CD8-positive, alpha-beta memory T cell (primary cell): ENCODE measurements around the gene CD52. TPM values are rescaled to one million over a fixed set of nuclear protein-coding genes. Genes with fewer than 3 reads are reported as not detected.
A peak's percentile ranks its signal among the peaks of the same experiment; 100 is the strongest.
"Not testable (repeated sequence)": the region's sequence is repeated elsewhere in the genome, so short reads cannot be mapped to it uniquely, and the experiment has no call there.

ENCODE experiments used
- CTCF ChIA-PET: fragments of 350-600 bp; sonication (Branson Sonifier 250); formaldehyde crosslinking; loops from one replicate; lab custom pipeline; 2021; ENCODE audit warnings: antibody characterized with exemption; lab: Charles Lee
- POLR2A ChIA-PET: fragments of 350-600 bp; sonication (Branson Sonifier 250); formaldehyde crosslinking; loops from one replicate; lab custom pipeline; 2021; ENCODE audit warnings: antibody characterized with exemption; lab: Charles Lee
- DNase-seq, 5 donors: peaks; one replicate each; pipeline versions ENCODE4 v3.0.0 to v3.0.0-alpha.2; 2020 to 2022; ENCODE audit warnings: mixed read lengths in 1 of 5
- H3K27ac ChIP-seq: one replicate; pipeline ENCODE4 v1.7.0; 2013; ENCODE audit warnings: low read depth, mild to moderate bottlenecking, low read length, moderate library complexity
- H3K27me3 ChIP-seq: 2 replicates; pipeline ENCODE4 v1.7.0; 2013; ENCODE audit warnings: low read length, mild to moderate bottlenecking; ENCODE audit not compliant: insufficient read depth, poor library complexity, severe bottlenecking
- H3K36me3 ChIP-seq: 2 replicates; pipeline ENCODE4 v1.7.0; 2013; ENCODE audit warnings: mild to moderate bottlenecking, low read length, moderate library complexity; ENCODE audit not compliant: insufficient read depth
- H3K4me1 ChIP-seq: 2 replicates; pipeline ENCODE4 v1.7.0; 2013; ENCODE audit warnings: mild to moderate bottlenecking, low read length, moderate library complexity; ENCODE audit not compliant: insufficient read depth
- H3K4me3 ChIP-seq: 2 replicates; pipeline ENCODE4 v1.7.0; 2013; ENCODE audit warnings: mild to moderate bottlenecking, low read length
- H3K9me3 ChIP-seq: 2 replicates; pipeline ENCODE4 v1.7.0; 2013; ENCODE audit warnings: mild to moderate bottlenecking, low read length
- H3K27ac Mint-ChIP-seq, 8 donors: one replicate each; pipeline ENCODE4 v1.8.0; 2020 to 2021; ENCODE audit warnings: mixed read lengths in 8 of 8, mild to moderate bottlenecking in 6 of 8, inconsistent platforms in 3 of 8, moderate library complexity in 3 of 8
- H3K27me3 Mint-ChIP-seq, 2 donors: one replicate each; pipeline ENCODE4 v1.8.0; 2020 to 2021; ENCODE audit warnings: mixed read lengths in 2 of 2, mild to moderate bottlenecking in 1 of 2, moderate library complexity in 1 of 2
- H3K36me3 Mint-ChIP-seq, 3 donors: one replicate each; pipeline ENCODE4 v1.8.0; 2020 to 2021; ENCODE audit warnings: mixed read lengths in 3 of 3, inconsistent platforms in 1 of 3, mild to moderate bottlenecking in 1 of 3
- H3K4me1 Mint-ChIP-seq, 3 donors: one replicate each; pipeline ENCODE4 v1.8.0; 2020 to 2021; ENCODE audit warnings: mixed read lengths in 3 of 3, inconsistent platforms in 1 of 3, mild to moderate bottlenecking in 1 of 3
- H3K4me3 Mint-ChIP-seq, 7 donors: one replicate each; pipeline ENCODE4 v1.8.0; 2020 to 2021; ENCODE audit warnings: mixed read lengths in 7 of 7, mild to moderate bottlenecking in 6 of 7, moderate library complexity in 4 of 7, inconsistent platforms in 2 of 7
- H3K9me3 Mint-ChIP-seq, 5 donors: one replicate each; pipeline ENCODE4 v1.8.0; 2020 to 2022; ENCODE audit warnings: mixed read lengths in 5 of 5, mild to moderate bottlenecking in 3 of 5, moderate library complexity in 2 of 5, inconsistent platforms in 1 of 5
- polyA plus RNA-seq: library from polyadenylated mRNA; unstranded; fragments of 300-500 nt; fragmentation: Illumina TruSeq; gene quantifications from one replicate; pipeline ENCODE4 v1.2.3, GENCODE V29; 2021
- total RNA-seq, 2 experiments: library from RNA; stranded (reverse); gene quantifications; one replicate each; pipeline ENCODE4 v1.2.3, GENCODE V29; 2021

CD52 gene
- total and polyA plus RNA-seq, 3 experiments from 2014 or later = 355 to 7,622 (median 388) TPM

DNA sequence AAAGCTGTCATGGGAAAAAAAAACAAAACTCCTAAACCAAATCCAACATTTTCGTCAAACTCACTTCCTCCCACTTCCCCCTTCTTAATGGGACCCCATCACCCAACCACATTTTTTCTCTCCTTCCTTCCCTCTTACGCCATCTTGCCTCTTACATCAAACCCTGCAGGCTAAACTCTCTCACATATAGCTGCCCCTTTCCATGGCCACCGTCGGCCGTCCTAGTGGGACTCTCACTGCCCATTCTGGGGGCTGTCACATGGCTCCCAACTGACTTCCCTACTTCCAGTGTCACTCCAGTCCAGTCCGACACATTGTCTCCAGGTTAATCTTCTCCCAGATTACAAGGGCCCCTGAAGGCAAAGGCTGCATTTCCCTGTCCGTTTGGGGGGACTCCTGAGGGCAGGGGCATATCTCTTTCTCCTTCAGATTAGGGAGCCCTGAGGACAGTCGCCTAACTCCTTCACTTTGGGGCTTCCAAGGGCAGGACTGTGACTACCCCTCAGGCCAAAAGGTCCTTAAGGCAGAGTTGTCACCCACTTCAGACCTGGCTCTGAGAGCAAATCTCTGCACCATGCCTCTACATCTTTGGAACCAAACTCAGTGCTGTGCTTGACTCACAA is 12.0 kb upstream of the CD52 start:
- H3K27ac ChIP-seq = peak overlapping the region; percentile 77
- no peaks in the 10 kb centered on the region for H3K36me3 ChIP-seq
- ChIA-PET POLR2A (interaction anchor here (0.8 to 1.0 kb wide), 2 partner anchors 13 to 17 kb away, joined by 3 to 4 read pairs; no protein-coding TSS in a partner anchor), CTCF (interaction anchor here (1.4 to 32.6 kb wide), 3 partner anchors 10 to 22 kb away, joined by 4 to 840 read pairs (median 51); partner anchors contain the start of genes CD52 and SH3BGRL3)
- Mint-ChIP-seq H3K4me3 (peak overlapping the region; percentile 86 to 99 (median 97)), H3K36me3 (peaks cover 0 to 4% (median 0%) of the 10 kb centered on the region in 3 donors), H3K27ac (peak overlapping the region; percentile 85 to 99 (median 98)), H3K9me3 (no peaks in the 10 kb centered on the region), H3K4me1 (peaks cover 26 to 29% (median 29%) of the 10 kb centered on the region in 3 donors), H3K27me3 (no peaks in the 10 kb centered on the region)
- H3K4me3 ChIP-seq = peak overlapping the region; percentile 86
- DNase-seq = no peak
- H3K9me3 ChIP-seq = no peaks in the 10 kb centered on the region
- no peaks in the 10 kb centered on the region for H3K27me3 ChIP-seq
- peaks cover 35% of the 10 kb centered on the region for H3K4me1 ChIP-seq

DNA sequence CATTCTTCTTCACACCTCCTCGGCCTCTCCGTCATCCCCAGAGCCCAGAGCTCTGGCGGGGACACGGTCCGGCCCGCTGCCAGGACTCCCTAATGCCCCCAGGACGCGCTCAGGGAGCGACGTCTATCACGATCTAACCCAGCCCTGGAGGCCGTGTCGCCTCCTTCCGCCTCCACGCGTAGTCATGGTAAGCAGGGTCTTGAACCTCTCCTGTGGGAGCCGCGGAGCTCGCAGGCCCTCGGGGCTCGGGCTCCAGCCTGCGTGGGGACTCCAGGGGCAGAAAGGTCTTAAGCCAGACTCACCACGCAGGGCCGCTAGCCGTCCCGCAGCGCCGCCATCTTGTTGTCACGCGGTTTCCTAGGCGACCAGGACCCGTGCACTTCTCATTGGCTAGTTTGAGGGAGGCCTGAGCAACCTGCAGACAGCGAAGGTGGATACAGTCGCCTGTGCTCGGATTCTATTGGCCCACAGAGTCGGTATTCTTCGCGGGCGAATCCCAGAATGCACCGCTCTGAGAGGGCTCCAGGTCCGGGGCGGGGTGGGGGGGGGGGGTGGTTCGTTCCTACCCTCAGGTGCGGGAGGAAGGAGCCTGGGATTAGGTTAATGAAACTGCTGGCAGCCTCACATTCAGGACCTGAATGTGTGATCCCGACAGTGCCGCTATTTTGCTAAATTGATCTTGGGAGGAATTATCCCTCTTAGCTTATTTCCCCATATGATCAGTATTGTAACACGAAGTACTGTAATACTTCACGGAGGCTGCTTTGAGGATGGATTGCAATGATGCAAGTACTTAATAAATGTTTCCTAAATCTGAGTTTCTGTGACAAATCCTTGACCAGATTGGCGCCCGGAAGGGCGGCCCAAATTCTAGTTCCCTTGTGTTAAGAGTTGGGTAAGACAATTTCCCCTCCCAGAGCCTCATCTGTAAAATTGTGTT is 11.2 kb upstream of the CD52 start, which contains the start of gene UBXN11:
Gene UBXN11, minus strand, starts transcription at position 347 of the 940 bp plus-strand sequence. CDS start 3,753 bp downstream, outside the sequence.
- peak within 1 kb of the TSS; percentile 86 to 99 (median 97) for H3K4me3 Mint-ChIP-seq
- peaks cover 26 to 29% (median 29%) of the 10 kb centered on the region in 3 donors for H3K4me1 Mint-ChIP-seq
- POLR2A ChIA-PET = interaction anchor here (0.6 to 2.7 kb wide), 5 partner anchors 12 to 102 kb away, joined by 3 to 28 read pairs (median 7); partner anchors contain the start of gene CD52
- peak; percentile 86 to 96 (median 92) for DNase-seq
- no peaks in the 10 kb centered on the region for H3K27me3 Mint-ChIP-seq
- peak within 1 kb of the TSS; percentile 85 to 99 (median 98) for H3K27ac Mint-ChIP-seq
- peaks cover 0 to 4% (median 0%) of the 10 kb centered on the region in 3 donors for H3K36me3 Mint-ChIP-seq
- CTCF ChIA-PET = interaction anchor here (1.2 to 32.6 kb wide), 4 partner anchors 9 to 73 kb away, joined by 4 to 840 read pairs (median 28); partner anchors contain the start of genes CD52, CEP85 and SH3BGRL3
- H3K4me1 ChIP-seq = peaks cover 35% of the 10 kb centered on the region
- no peaks in the 10 kb centered on the region for H3K27me3 ChIP-seq
- H3K36me3 ChIP-seq = no peaks in the 10 kb centered on the region
- peak within 1 kb of the TSS; percentile 77 for H3K27ac ChIP-seq
- no peaks in the 10 kb centered on the region for H3K9me3 Mint-ChIP-seq
- H3K9me3 ChIP-seq = no peaks in the 10 kb centered on the region
- peak within 1 kb of the TSS; percentile 86 for H3K4me3 ChIP-seq

DNA sequence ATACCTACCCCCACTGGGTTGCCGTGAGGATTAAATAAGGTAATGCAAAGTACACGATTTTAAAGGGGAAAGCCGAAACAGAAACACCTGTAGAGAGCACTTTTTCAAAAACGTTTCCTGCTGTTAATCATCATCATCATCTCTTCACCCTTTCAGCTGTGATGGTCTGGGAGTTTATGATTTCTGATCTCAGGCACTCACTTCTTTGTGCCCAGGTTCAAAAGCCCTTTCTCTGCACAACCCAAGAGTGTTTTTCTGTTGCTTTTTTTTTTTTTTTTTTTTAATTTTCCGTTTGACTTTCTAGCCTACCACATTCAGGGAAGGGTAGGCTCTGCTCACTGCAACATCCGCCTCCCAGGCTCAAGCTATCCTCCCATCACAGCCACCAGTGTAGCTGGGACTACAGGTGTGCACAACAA is 10.4 kb upstream of the CD52 start:
- DNase-seq = peak in 1 of 5 donors; percentile 66
- H3K4me3 Mint-ChIP-seq = peak overlapping the region; percentile 54 to 99 (median 95)
- H3K27ac ChIP-seq = peak overlapping the region; percentile 13
- H3K27ac Mint-ChIP-seq = peak overlapping the region; percentile 79 to 93 (median 85)
- POLR2A ChIA-PET = interaction anchor here (0.6 to 2.7 kb wide), 7 partner anchors 11 to 125 kb away, joined by 3 to 28 read pairs (median 6); partner anchors contain the start of genes CD52 and DHDDS
- H3K4me1 ChIP-seq = peaks cover 35% of the 10 kb centered on the region
- no peaks in the 10 kb centered on the region for H3K27me3 Mint-ChIP-seq
- no peaks in the 10 kb centered on the region for H3K9me3 ChIP-seq
- no peaks in the 10 kb centered on the region for H3K27me3 ChIP-seq
- H3K36me3 Mint-ChIP-seq = peaks cover 0 to 4% (median 0%) of the 10 kb centered on the region in 3 donors
- H3K9me3 Mint-ChIP-seq = no peaks in the 10 kb centered on the region
- CTCF ChIA-PET = interaction anchor here (0.8 to 32.6 kb wide), 6 partner anchors 8 to 74 kb away, joined by 3 to 840 read pairs (median 4); partner anchors contain the start of genes CD52, CEP85 and SH3BGRL3
- H3K4me3 ChIP-seq = peak overlapping the region; percentile 56
- peaks cover 30 to 34% (median 32%) of the 10 kb centered on the region in 3 donors for H3K4me1 Mint-ChIP-seq
- H3K36me3 ChIP-seq = no peaks in the 10 kb centered on the region

DNA sequence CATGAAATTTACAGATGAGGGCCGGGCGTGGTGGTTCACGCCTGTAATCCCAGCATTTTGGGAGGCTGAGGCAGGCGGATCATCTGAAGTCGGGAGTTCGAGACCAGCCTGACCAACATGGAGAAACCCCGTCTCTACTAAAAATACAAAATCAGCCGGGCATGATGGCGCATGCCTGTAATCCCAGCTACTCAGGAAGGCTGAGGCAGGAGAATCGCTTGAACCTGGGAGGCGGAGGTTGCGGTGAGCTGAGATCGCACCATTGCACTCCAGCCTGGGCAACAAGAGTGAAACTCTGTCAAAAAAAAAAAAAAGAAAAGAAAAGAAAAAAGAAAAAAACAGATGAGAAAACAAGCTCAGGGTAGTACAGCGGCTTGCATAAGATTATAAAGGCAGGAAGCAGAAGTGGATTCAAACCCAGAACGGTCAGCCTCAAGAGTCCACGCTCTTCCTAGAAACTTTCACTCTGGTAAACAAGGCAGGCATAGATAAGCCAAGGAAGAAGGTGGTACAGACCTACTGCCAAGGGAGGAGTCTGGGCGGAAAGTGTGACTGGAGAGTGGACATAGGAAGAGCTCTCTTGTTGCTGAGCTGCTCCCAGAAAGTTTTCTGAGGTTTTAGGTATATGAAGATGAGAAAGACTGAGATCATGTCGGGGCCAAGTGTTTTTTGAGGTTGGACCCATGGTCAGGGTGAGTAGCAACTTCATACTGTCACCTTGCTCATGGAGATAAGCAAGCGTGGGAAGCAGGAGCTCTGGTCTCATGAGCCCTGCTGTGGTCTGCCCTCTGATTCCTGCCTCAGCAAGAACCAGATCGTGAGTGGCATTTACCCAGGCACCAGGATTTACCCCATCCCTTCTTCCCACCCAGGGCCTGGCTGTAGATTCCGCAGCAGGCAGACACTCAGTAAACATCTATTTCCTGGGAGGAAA is 9.5 kb upstream of the CD52 start:
- peaks cover 35% of the 10 kb centered on the region for H3K4me1 ChIP-seq
- H3K36me3 ChIP-seq, H3K9me3 Mint-ChIP-seq, H3K9me3 ChIP-seq, DNase-seq, H3K27me3 ChIP-seq, H3K27me3 Mint-ChIP-seq, H3K36me3 Mint-ChIP-seq: not testable (repeated sequence)
- ChIA-PET POLR2A (interaction anchor here (0.6 to 2.7 kb wide), 4 partner anchors 10 to 124 kb away, joined by 3 to 28 read pairs (median 11); partner anchors contain the start of genes CD52 and DHDDS), CTCF (interaction anchor here (0.8 to 32.6 kb wide), 5 partner anchors 11 to 69 kb away, joined by 3 to 840 read pairs (median 4); partner anchors contain the start of genes CD52 and SH3BGRL3)
- peak overlapping the region; percentile 17 for H3K4me3 ChIP-seq
- H3K27ac ChIP-seq = peak overlapping the region; percentile 62
- peak overlapping the region; percentile 52 to 93 (median 84) for H3K27ac Mint-ChIP-seq
- H3K4me1 Mint-ChIP-seq = peaks cover 34 to 38% (median 36%) of the 10 kb centered on the region in 3 donors
- peak overlapping the region; percentile 16 to 97 (median 61) for H3K4me3 Mint-ChIP-seq

DNA sequence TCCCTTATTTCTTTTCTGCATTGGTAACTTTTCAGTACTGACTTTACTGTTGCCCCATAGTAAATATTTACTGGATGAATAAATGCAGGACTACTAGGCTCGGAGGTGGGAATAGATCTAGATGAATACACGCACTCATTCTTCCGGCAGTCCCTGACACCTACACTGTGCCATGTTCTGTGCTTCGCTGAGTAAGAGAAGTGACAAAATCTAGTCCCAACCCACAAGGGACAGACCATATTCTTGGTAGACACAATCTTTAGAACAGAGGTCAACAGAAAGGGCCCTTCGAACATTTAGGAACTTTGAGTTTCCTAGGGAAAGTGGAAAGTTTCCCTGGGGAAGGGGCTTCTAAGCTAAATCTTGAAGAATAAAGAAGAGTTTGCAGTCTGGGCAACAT is 3.3 kb upstream of the CD52 start:
- Histone ChIP-seq H3K27me3 (no peaks in the 10 kb centered on the region), H3K27ac (no peak overlapping the region), H3K9me3 (no peaks in the 10 kb centered on the region), H3K4me1 (peaks cover 42% of the 10 kb centered on the region), H3K36me3 (no peaks in the 10 kb centered on the region), H3K4me3 (no peak overlapping the region)
- Mint-ChIP-seq H3K36me3 (peaks cover 0 to 17% (median 6%) of the 10 kb centered on the region in 3 donors), H3K27me3 (peaks cover 0 to 2% of the 10 kb centered on the region in 2 donors), H3K4me1 (peaks cover 52 to 56% (median 55%) of the 10 kb centered on the region in 3 donors), H3K27ac (peak overlapping the region in 7 of 8 donors; percentile 39 to 95 (median 90)), H3K4me3 (peak overlapping the region; percentile 61 to 83 (median 76)), H3K9me3 (no peaks in the 10 kb centered on the region)
- CTCF ChIA-PET = interaction anchor here (0.8 to 32.6 kb wide), 9 partner anchors 8 to 172 kb away, joined by 3 to 840 read pairs (median 4); partner anchors contain the start of genes CEP85, SH3BGRL3 and UBXN11
- POLR2A ChIA-PET = interaction anchor here (10.4 kb wide), 1 partner anchor 27 kb away, joined by 287 read pairs; no protein-coding TSS in a partner anchor
- DNase-seq = no peak

DNA sequence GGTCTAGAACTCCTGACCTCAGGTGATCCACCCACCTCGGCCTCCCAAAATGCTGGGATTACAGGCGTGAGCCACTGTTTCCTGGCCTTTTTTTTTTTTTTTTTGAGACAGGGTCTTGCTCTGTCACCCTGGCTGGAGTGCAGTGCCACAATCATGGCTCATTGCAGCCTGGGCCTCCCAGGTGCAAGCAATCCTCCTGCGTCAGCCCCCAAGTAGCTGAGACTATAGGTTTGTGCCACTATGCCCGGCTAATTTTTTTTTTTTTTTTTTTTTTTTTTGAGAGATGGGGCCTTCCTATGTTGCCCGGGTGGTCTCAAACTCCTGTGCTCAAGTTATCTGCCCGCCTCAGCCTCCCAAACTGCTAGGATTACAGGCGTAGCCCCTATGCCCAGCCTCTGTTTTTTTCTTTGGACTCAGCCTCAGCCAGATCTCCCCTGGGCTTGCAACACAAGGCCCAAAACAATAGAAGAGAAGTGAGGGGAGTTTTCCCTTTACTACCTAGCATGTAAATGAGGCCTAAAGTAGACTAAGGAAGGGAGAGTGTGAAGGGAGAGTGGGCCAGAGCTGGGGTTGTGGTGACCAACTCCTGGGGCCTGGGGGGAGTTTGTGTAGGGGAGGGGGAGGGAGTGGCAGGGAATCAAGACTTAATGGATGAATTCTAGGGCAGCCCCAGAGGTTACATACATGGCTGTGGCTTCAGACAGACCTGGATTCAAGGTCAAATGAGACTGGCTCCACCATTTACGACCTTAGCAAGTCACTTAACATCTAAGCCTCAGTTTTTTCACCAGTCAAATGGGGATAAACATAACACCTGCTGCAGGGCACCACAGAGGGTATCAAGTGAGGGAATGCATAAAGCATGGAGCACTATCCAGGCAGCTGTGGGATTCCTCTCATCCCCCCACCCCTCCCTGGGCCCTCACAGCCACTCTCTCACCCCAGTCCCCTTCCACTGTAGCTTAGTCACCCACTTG is 1.6 kb upstream of the CD52 start:
- H3K27me3 Mint-ChIP-seq = peaks cover 0 to 2% of the 10 kb centered on the region in 2 donors
- Histone ChIP-seq H3K4me3 (no peak overlapping the region), H3K4me1 (peaks cover 54% of the 10 kb centered on the region), H3K9me3 (no peaks in the 10 kb centered on the region), H3K27ac (peak overlapping the region; percentile 52), H3K27me3 (no peaks in the 10 kb centered on the region), H3K36me3 (peaks cover 12% of the 10 kb centered on the region)
- H3K27ac Mint-ChIP-seq = peak overlapping the region; percentile 14 to 94 (median 71)
- H3K4me1 Mint-ChIP-seq = peaks cover 64 to 71% (median 67%) of the 10 kb centered on the region in 3 donors
- peak overlapping the region; percentile 46 to 97 (median 89) for H3K4me3 Mint-ChIP-seq
- ChIA-PET POLR2A (interaction anchor here (0.6 to 10.4 kb wide), 4 partner anchors 28 to 45 kb away, joined by 3 to 287 read pairs (median 54); partner anchors contain the start of gene SH3BGRL3), CTCF (interaction anchor here (0.9 to 32.6 kb wide), 8 partner anchors 8 to 173 kb away, joined by 3 to 840 read pairs (median 5); partner anchors contain the start of genes SH3BGRL3 and UBXN11)
- no peaks in the 10 kb centered on the region for H3K9me3 Mint-ChIP-seq
- peaks cover 2 to 29% (median 9%) of the 10 kb centered on the region in 3 donors for H3K36me3 Mint-ChIP-seq
- no peak for DNase-seq
